IMR-90 (cell line): ENCODE measurements around the gene BEND2. TPM values are rescaled to one million over a fixed set of nuclear protein-coding genes. Genes with fewer than 3 reads are reported as not detected.

Experiments
- ATAC-seq: fragments of 200-7000 bp; cut with Tn5 transposase; 2 replicates; pipeline ENCODE4 v1.9.1; 2020; ENCODE audit warnings: low read depth, mild to moderate bottlenecking, moderate library complexity
- BruUV-seq: library from RNA; stranded (reverse); fragments of 400-500 nt; replicated peaks from 2 replicates; lab custom pipeline; 2021; lab: Mats Ljungman, UMichigan
- CTCF ChIA-PET: fragments of 300-600 bp; formaldehyde crosslinking; extraction: SDS; loops from one replicate; lab custom pipeline; 2021; ENCODE audit warnings: antibody characterized with exemption; lab: Yijun Ruan, JAX
- POLR2A ChIA-PET: fragments of 300-600 bp; sonication (Branson Sonifier 250); formaldehyde crosslinking; loops from one replicate; lab custom pipeline; 2022; ENCODE audit warnings: antibody characterized with exemption; ENCODE audit not compliant: unreplicated experiment; lab: Charles Lee
- DNase-seq: peaks from one replicate; pipeline ENCODE4 v3.0.0; 2013
- H2AFZ ChIP-seq: replicated peaks from 2 replicates; pipeline ENCODE3; 2013; ENCODE audit warnings: low read length, mild to moderate bottlenecking; ENCODE audit not compliant: poor library complexity
- H2AK5ac ChIP-seq: 2 replicates; pipeline ENCODE4 v1.6.1; 2013; ENCODE audit warnings: low read depth, low read length, inconsistent platforms
- H2AK9ac ChIP-seq: replicated peaks from 2 replicates; pipeline ENCODE3; 2013; ENCODE audit warnings: mild to moderate bottlenecking, low read depth, low read length, moderate library complexity; ENCODE audit not compliant: poor library complexity
- H2BK120ac ChIP-seq: 2 replicates; pipeline ENCODE4 v1.6.1; 2013; ENCODE audit warnings: low read depth, low read length, inconsistent platforms
- H2BK15ac ChIP-seq: 3 replicates; pipeline ENCODE4 v1.6.1; 2013; ENCODE audit warnings: low read depth, low read length, inconsistent platforms
- H2BK20ac ChIP-seq: 2 replicates; pipeline ENCODE4 v1.6.1; 2013; ENCODE audit warnings: low read depth, mild to moderate bottlenecking, inconsistent platforms, low read length, moderate library complexity
- H2BK5ac ChIP-seq: 2 replicates; pipeline ENCODE4 v1.6.1; 2013; ENCODE audit warnings: mild to moderate bottlenecking, low read depth, low read length, inconsistent platforms; ENCODE audit not compliant: poor library complexity, severe bottlenecking
- H3K14ac ChIP-seq: replicated peaks from 2 replicates; pipeline ENCODE4 v1.6.1; 2013; ENCODE audit warnings: low read depth, low read length, inconsistent platforms
- H3K18ac ChIP-seq: 2 replicates; pipeline ENCODE4 v1.6.1; 2013; ENCODE audit warnings: low read depth, low read length, control low read depth
- H3K23ac ChIP-seq: 2 replicates; pipeline ENCODE4 v1.6.1; 2013; ENCODE audit warnings: low read depth, low read length, inconsistent platforms
- H3K27ac ChIP-seq: 2 replicates; pipeline ENCODE4 v1.5.1; 2013; ENCODE audit warnings: mild to moderate bottlenecking, control low read depth, low read length; ENCODE audit not compliant: insufficient read depth
- H3K27me3 ChIP-seq: 2 replicates; pipeline ENCODE4 v1.6.1; 2013; ENCODE audit warnings: low read length; ENCODE audit not compliant: control insufficient read depth, insufficient read depth
- H3K36me3 ChIP-seq: 2 replicates; pipeline ENCODE4 v1.6.1; 2013; ENCODE audit warnings: low read length, mixed read lengths; ENCODE audit not compliant: control insufficient read depth, insufficient read depth
- H3K4ac ChIP-seq: 2 replicates; pipeline ENCODE4 v1.6.1; 2013; ENCODE audit warnings: low read depth, low read length, inconsistent platforms
- H3K4me1 ChIP-seq: 2 replicates; pipeline ENCODE4 v1.6.1; 2013; ENCODE audit warnings: low read length, mixed read lengths; ENCODE audit not compliant: control insufficient read depth, insufficient read depth
- H3K4me2 ChIP-seq: 2 replicates; pipeline ENCODE4 v1.6.1; 2013; ENCODE audit warnings: low read depth, mild to moderate bottlenecking, control low read depth, low read length, moderate library complexity
- H3K4me3 ChIP-seq: 2 replicates; pipeline ENCODE4 v1.5.1; 2013; ENCODE audit warnings: low read depth, mild to moderate bottlenecking, control low read depth, low read length, moderate library complexity; ENCODE audit not compliant: insufficient read depth
- H3K56ac ChIP-seq: 2 replicates; pipeline ENCODE4 v1.6.1; 2013; ENCODE audit warnings: low read length, inconsistent platforms; ENCODE audit not compliant: insufficient read depth; ENCODE audit errors: extremely low read depth
- H3K79me1 ChIP-seq, 2 experiments: 2 replicates each; pipeline ENCODE4 v1.6.1; 2013; ENCODE audit warnings: low read length in 2 of 2, inconsistent platforms in 1 of 2, low read depth in 1 of 2
- H3K9ac ChIP-seq: 2 replicates; pipeline ENCODE4 v1.6.1; 2013; ENCODE audit warnings: low read depth, low read length, control low read depth
- H3K9me1 ChIP-seq: 2 replicates; pipeline ENCODE4 v1.6.1; 2013; ENCODE audit warnings: low read length, inconsistent platforms; ENCODE audit not compliant: insufficient read depth
- H3K9me3 ChIP-seq: 2 replicates; pipeline ENCODE4 v1.6.1; 2013; ENCODE audit warnings: low read length; ENCODE audit not compliant: control insufficient read depth, insufficient read depth
- H4K20me1 ChIP-seq: 2 replicates; pipeline ENCODE4 v1.6.1; 2013; ENCODE audit warnings: low read length, inconsistent platforms; ENCODE audit not compliant: insufficient read depth
- H4K5ac ChIP-seq: 2 replicates; pipeline ENCODE4 v1.6.1; 2013; ENCODE audit warnings: mild to moderate bottlenecking, low read depth, low read length, control low read depth
- H4K8ac ChIP-seq, 2 experiments: 2 replicates each; pipeline ENCODE4 v1.6.1; 2013; ENCODE audit warnings: low read depth in 2 of 2, low read length in 2 of 2, control low read depth in 1 of 2, inconsistent platforms in 1 of 2
- H4K91ac ChIP-seq: 2 replicates; pipeline ENCODE4 v1.6.1; 2013; ENCODE audit warnings: low read depth, low read length, inconsistent platforms; ENCODE audit not compliant: insufficient read depth
- CEBPB ChIP-seq: IDR thresholded peaks from 2 replicates; pipeline ENCODE4 v1.6.1; 2012; ENCODE audit warnings: low read depth, low read length, improper control_type of control experiment
- WGBS, 2 experiments: methylation state at CpG; one replicate each; pipeline versions ENCODE4 v1.1.5 to v1.1.7; 2013; ENCODE audit warnings: missing lambda C conversion rate in 2 of 2; ENCODE audit not compliant: insufficient read length in 1 of 2; ENCODE audit errors: extremely low coverage in 2 of 2; 5-methylcytosine and 5-hydroxymethylcytosine counted together
- dilution Hi-C: fragments of 300-500 bp; cut with HindIII; formaldehyde crosslinking; loops from one replicate; pipeline ENCODE4 v1.14.3; 2018; ENCODE audit warnings: low sequenced_read_pairs; ENCODE audit not compliant: unreplicated experiment
- in situ Hi-C: fragments of 300-500 bp; cut with MboI; formaldehyde crosslinking; loops from 3 replicates; pipeline ENCODE4 v1.14.3; 2019; ENCODE audit warnings: low sequenced_read_pairs, inconsistent platforms, mixed read lengths
- intact Hi-C: fragments of 100-400 bp; cut with micrococcal nuclease; formaldehyde crosslinking; loops from 2 replicates; pipeline ENCODE4 v1.10.0; 2022
- polyA plus RNA-seq, 3 experiments: library from polyadenylated mRNA; depleted of rRNA; stranded (reverse); fragments of >200 nt; gene quantifications; 2 replicates each; pipeline ENCODE4 v1.2.3, GENCODE V29; 2012; ENCODE audit warnings: low replicate concordance in 1 of 3
- total RNA-seq: library from RNA; depleted of rRNA; stranded (reverse); fragments of >200 nt; gene quantifications from 2 replicates; pipeline ENCODE4 v1.2.3, GENCODE V29; 2012

BEND2 gene
- total and polyA plus RNA-seq, 2 of the 4 experiments (the other 2 are of a cell fraction), result not detected

DNA sequence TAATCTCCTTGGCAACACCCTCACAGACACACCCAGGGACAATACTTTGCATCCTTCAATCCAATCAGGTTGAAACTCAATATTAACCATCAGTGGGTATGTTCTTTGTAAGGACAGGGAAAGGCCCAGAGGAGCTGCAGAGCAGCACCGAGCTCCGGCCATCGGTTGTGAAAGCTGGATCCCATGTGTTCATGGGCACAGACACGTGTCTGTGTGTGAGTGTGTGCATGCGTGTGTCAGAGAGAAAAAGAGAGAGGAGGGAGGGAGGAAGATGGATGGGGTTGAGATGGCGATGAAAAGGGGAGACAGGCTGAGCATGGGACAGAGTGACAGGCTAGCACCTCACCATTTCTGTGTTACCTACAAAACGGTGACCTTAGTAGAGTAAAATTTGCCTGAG, 6.8 kb upstream of the BEND2 start:
- ChIA-PET POLR2A (no interaction called here), CTCF (no interaction called here)
- dilution Hi-C loops (no loop called here), intact Hi-C loops (no loop called here), in situ Hi-C loops (no loop called here)
- no peak overlapping the region for H3K56ac ChIP-seq
- WGBS, 2 experiments, result 77% methylated on average over 4 of the region's 7 CpGs; no CpG with 5 or more reads in 1 of the 2 experiments
- no peak overlapping the region for H2AK5ac ChIP-seq
- BruUV-seq, result no TSS peak
- no peak for TF ChIP-seq CEBPB
- H3K23ac ChIP-seq, result no peak overlapping the region
- H3K18ac ChIP-seq, result no peak overlapping the region
- H2AFZ ChIP-seq, result no peak overlapping the region
- H3K27ac ChIP-seq, result no peak overlapping the region
- H4K91ac ChIP-seq, result no peak overlapping the region
- H3K79me1 ChIP-seq, result no peaks in the 10 kb centered on the region
- H2AK9ac ChIP-seq, result no peak overlapping the region
- H2BK15ac ChIP-seq, result no peak overlapping the region
- H4K5ac ChIP-seq, result no peak overlapping the region
- H3K9me1 ChIP-seq, result no peaks in the 10 kb centered on the region
- no peak overlapping the region for H3K4ac ChIP-seq
- H3K4me2 ChIP-seq, result no peak overlapping the region
- H3K27me3 ChIP-seq, result no peaks in the 10 kb centered on the region
- DNase-seq (no peak), ATAC-seq (no peak)
- no peak overlapping the region for H3K4me3 ChIP-seq
- no peak overlapping the region for H4K8ac ChIP-seq
- H2BK5ac ChIP-seq, result no peak overlapping the region
- no peaks in the 10 kb centered on the region for H4K20me1 ChIP-seq
- H2BK20ac ChIP-seq, result no peak overlapping the region
- H3K4me1 ChIP-seq, result no peaks in the 10 kb centered on the region
- no peak overlapping the region for H2BK120ac ChIP-seq
- no peaks in the 10 kb centered on the region; the same call in none of the 2 replicates for H3K9me3 ChIP-seq
- no peak overlapping the region for H3K9ac ChIP-seq
- no peaks in the 10 kb centered on the region for H3K36me3 ChIP-seq
- H3K14ac ChIP-seq, result no peak overlapping the region
